ENCODE data around the gene PRKCZ.

DNA sequence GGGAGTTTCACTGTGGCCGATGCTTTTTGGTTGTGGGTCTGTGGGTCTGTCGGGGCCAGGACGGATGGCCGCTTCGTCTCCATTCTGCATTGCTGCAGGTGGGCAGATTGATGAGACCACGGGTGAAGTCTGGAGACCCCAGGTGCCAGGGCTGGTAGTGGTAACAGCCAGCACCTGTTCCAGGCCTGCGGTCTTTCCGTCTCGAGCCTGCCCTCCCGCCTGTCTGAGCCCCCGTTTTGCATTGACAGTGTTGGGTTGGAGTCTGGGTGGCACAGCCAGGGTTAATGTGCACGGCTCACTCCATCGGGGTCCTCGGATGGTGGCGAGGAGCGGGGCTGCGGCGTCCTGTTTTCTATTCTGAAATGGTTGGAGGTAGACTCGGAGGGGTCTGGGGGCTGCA is 24.2 kb downstream of the PRKCZ start:
- TF ChIP-seq, protein P1, sequence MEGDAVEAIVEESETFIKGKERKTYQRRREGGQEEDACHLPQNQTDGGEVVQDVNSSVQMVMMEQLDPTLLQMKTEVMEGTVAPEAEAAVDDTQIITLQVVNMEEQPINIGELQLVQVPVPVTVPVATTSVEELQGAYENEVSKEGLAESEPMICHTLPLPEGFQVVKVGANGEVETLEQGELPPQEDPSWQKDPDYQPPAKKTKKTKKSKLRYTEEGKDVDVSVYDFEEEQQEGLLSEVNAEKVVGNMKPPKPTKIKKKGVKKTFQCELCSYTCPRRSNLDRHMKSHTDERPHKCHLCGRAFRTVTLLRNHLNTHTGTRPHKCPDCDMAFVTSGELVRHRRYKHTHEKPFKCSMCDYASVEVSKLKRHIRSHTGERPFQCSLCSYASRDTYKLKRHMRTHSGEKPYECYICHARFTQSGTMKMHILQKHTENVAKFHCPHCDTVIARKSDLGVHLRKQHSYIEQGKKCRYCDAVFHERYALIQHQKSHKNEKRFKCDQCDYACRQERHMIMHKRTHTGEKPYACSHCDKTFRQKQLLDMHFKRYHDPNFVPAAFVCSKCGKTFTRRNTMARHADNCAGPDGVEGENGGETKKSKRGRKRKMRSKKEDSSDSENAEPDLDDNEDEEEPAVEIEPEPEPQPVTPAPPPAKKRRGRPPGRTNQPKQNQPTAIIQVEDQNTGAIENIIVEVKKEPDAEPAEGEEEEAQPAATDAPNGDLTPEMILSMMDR (IDR thresholded peaks at IDR 0.05): no peak
- no peak for TF ChIP-seq POLR2A (IDR thresholded peaks at IDR 0.05)

Data from uterus (tissue), 2 donors.